ENCODE data around the gene FBRS. TPM values are rescaled to one million over a fixed set of nuclear protein-coding genes. Genes with fewer than 3 reads are reported as not detected.
A peak's percentile ranks its signal among the peaks of the same experiment; 100 is the strongest.
"Not testable (repeated sequence)": the region's sequence is repeated elsewhere in the genome, so short reads cannot be mapped to it uniquely, and the experiment has no call there.

FBRS gene
- total RNA-seq, 1 donor from 2014 or later = 20.6 TPM

GRCh38 chr16:30664616-30665109 lies 6.4 kb downstream of the FBRS start:
- DNase-seq (ENCODE audit: low read depth) = no peak

- DNase-seq (ENCODE audit: low read depth) = no peak
Observed at GRCh38 chr16:30665155-30665829, 7.1 kb downstream of the FBRS start.

- DNase-seq (ENCODE audit: low read depth) = no peak
Observed at GRCh38 chr16:30665830-30666190, 7.6 kb downstream of the FBRS start.

- DNase-seq (ENCODE audit: low read depth) = no peak
Observed at GRCh38 chr16:30666681-30667080, 8.4 kb downstream of the FBRS start.

- DNase-seq (ENCODE audit: low read depth) = no peak
Observed at GRCh38 chr16:30667361-30667905, 9.2 kb downstream of the FBRS start.

- DNase-seq (ENCODE audit: low read depth) = no peak
Observed at GRCh38 chr16:30668393-30668792, 10.2 kb downstream of the FBRS start.

GRCh38 chr16:30669026-30669902 lies 11.0 kb downstream of the FBRS start:
- DNase-seq (ENCODE audit: low read depth) = no peak

- DNase-seq (ENCODE audit: low read depth) = no peak
Observed at GRCh38 chr16:30669903-30670824, 11.9 kb downstream of the FBRS start.

GRCh38 chr16:30675143-30675542 lies 16.9 kb downstream of the FBRS start:
- no peak for DNase-seq (ENCODE audit: low read depth)

- DNase-seq (ENCODE audit: low read depth) = no peak
Observed at GRCh38 chr16:30677931-30678585, 19.8 kb downstream of the FBRS start.

- no peak for DNase-seq (ENCODE audit: low read depth)
Observed at GRCh38 chr16:30678586-30678970, 20.3 kb downstream of the FBRS start.

GRCh38 chr16:30680326-30680725 lies 22.1 kb downstream of the FBRS start:
- no peak for DNase-seq (ENCODE audit: low read depth)

GRCh38 chr16:30688701-30689100 lies 30.5 kb downstream of the FBRS start:
- no peak for DNase-seq (ENCODE audit: low read depth)

GRCh38 chr16:30691907-30692306 lies 33.7 kb downstream of the FBRS start:
- no peak for DNase-seq (ENCODE audit: low read depth)

GRCh38 chr16:30692396-30693064 lies 34.3 kb downstream of the FBRS start:
- no peak for DNase-seq (ENCODE audit: low read depth)

- DNase-seq (ENCODE audit: low read depth) = no peak
Observed at GRCh38 chr16:30694926-30695693, 36.9 kb downstream of the FBRS start.

GRCh38 chr16:30696646-30697045 lies 38.4 kb downstream of the FBRS start:
- not testable (repeated sequence) for DNase-seq (ENCODE audit: low read depth)

GRCh38 chr16:30697264-30698138 lies 39.3 kb downstream of the FBRS start:
- DNase-seq (ENCODE audit: low read depth) = peak; percentile 85
